PFSK-1 (cell line): ENCODE measurements around the gene ATN1.

ENCODE experiments used
- FOXP2 ChIP-seq: optimal IDR thresholded peaks from 2 replicates; pipeline ENCODE3; 2011; ENCODE audit warnings: borderline replicate concordance, control low read depth, inconsistent platforms; ENCODE audit not compliant: insufficient read depth; ENCODE audit errors: extremely low read length, extremely low read depth
- POLR2AphosphoS5 ChIP-seq: IDR thresholded peaks from 2 replicates; pipeline ENCODE4 v1.6.1; 2012; ENCODE audit warnings: low read depth, mild to moderate bottlenecking, control low read depth, low read length, moderate library complexity
- SIN3A ChIP-seq: IDR thresholded peaks from 2 replicates; pipeline ENCODE4 v1.6.1; 2012; ENCODE audit warnings: mild to moderate bottlenecking, low read length, moderate library complexity, borderline replicate concordance; ENCODE audit not compliant: insufficient read depth
- TAF1 ChIP-seq: IDR thresholded peaks from 2 replicates; pipeline ENCODE4 v1.6.1; 2012; ENCODE audit warnings: low read length, control low read depth, borderline replicate concordance; ENCODE audit not compliant: insufficient read depth
- TF ChIP-seq, protein P1 (sequence below), 2 experiments: IDR thresholded peaks; 2 replicates each; pipeline versions ENCODE4 v1.6.1 to v1.8.0; 2011 to 2012; ENCODE audit warnings: low read depth in 2 of 2, low read length in 2 of 2, control low read depth in 1 of 2, inconsistent platforms in 1 of 2, mild to moderate bottlenecking in 1 of 2, moderate library complexity in 1 of 2; ENCODE audit not compliant: insufficient read depth in 1 of 2

The ATN1 gene

DNA sequence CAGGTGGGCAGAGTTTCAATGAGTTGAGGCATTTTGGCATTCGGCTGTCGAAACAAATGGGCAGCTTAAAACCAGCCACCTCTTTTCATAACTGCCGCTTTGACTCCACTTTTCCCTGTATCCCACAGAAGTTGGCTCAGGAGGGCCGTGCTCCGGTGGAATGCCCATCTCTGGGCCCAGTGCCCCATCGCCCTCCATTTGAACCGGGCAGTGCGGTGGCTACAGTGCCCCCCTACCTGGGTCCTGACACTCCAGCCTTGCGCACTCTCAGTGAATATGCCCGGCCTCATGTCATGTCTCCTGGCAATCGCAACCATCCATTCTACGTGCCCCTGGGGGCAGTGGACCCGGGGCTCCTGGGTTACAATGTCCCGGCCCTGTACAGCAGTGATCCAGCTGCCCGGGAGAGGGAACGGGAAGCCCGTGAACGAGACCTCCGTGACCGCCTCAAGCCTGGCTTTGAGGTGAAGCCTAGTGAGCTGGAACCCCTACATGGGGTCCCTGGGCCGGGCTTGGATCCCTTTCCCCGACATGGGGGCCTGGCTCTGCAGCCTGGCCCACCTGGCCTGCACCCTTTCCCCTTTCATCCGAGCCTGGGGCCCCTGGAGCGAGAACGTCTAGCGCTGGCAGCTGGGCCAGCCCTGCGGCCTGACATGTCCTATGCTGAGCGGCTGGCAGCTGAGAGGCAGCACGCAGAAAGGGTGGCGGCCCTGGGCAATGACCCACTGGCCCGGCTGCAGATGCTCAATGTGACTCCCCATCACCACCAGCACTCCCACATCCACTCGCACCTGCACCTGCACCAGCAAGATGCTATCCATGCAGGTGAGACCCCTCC, 10.8 kb downstream of the ATN1 start:
- TF ChIP-seq, protein P1, sequence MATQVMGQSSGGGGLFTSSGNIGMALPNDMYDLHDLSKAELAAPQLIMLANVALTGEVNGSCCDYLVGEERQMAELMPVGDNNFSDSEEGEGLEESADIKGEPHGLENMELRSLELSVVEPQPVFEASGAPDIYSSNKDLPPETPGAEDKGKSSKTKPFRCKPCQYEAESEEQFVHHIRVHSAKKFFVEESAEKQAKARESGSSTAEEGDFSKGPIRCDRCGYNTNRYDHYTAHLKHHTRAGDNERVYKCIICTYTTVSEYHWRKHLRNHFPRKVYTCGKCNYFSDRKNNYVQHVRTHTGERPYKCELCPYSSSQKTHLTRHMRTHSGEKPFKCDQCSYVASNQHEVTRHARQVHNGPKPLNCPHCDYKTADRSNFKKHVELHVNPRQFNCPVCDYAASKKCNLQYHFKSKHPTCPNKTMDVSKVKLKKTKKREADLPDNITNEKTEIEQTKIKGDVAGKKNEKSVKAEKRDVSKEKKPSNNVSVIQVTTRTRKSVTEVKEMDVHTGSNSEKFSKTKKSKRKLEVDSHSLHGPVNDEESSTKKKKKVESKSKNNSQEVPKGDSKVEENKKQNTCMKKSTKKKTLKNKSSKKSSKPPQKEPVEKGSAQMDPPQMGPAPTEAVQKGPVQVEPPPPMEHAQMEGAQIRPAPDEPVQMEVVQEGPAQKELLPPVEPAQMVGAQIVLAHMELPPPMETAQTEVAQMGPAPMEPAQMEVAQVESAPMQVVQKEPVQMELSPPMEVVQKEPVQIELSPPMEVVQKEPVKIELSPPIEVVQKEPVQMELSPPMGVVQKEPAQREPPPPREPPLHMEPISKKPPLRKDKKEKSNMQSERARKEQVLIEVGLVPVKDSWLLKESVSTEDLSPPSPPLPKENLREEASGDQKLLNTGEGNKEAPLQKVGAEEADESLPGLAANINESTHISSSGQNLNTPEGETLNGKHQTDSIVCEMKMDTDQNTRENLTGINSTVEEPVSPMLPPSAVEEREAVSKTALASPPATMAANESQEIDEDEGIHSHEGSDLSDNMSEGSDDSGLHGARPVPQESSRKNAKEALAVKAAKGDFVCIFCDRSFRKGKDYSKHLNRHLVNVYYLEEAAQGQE (IDR thresholded peaks at IDR 0.05; ENCODE audit: insufficient read depth in 1 of 2, low read depth in 2 of 2, low read length in 2 of 2), result no peak
- TF ChIP-seq FOXP2 (no peak), SIN3A (no peak), POLR2AphosphoS5 (no peak; the same call in 1 of the 2 replicates), TAF1 (no peak)

DNA sequence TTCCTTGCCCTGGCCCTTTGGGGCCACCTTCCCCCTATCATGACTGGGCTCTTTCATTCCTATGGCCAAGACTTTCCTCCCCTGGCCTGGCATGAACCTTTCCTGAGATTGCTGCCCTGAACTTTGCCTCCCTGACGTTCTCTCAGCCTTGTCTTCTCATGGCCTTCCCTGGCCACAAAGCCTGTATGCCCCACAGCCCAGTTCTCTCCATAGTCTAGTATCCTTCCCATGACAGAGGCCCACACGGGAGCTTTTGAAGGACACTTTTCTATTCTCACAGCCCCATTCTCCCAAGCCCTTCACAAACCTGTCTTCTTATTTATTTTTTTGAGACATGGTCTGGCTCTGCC, 11.4 kb downstream of the ATN1 start:
- TF ChIP-seq TAF1 (no peak), FOXP2 (no peak), SIN3A (no peak), POLR2AphosphoS5 (no peak)
- TF ChIP-seq, protein P1 (IDR thresholded peaks at IDR 0.05; ENCODE audit: insufficient read depth in 1 of 2, low read depth in 2 of 2, low read length in 2 of 2), result no peak

DNA sequence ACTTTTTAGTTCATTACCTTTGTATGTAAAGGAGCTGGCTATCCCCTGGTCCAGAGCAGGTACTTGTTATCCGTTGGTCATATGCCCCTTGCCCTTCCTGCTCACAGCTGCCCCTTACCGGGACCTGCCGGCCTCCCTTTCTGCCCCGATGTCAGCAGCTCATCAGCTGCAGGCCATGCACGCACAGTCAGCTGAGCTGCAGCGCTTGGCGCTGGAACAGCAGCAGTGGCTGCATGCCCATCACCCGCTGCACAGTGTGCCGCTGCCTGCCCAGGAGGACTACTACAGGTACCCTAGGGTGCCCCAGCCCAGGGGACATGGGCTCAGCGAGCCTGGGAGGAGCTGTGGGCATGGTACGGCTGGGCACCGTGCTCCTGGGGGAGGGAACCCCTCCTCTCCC, 13.5 kb downstream of the ATN1 start:
- TF ChIP-seq FOXP2, result no peak
- TF ChIP-seq SIN3A, result no peak
- TF ChIP-seq, protein P1 (IDR thresholded peaks at IDR 0.05; ENCODE audit: insufficient read depth in 1 of 2, low read depth in 2 of 2, low read length in 2 of 2), result no peak
- TF ChIP-seq TAF1, result no peak
- no peak for TF ChIP-seq POLR2AphosphoS5

DNA sequence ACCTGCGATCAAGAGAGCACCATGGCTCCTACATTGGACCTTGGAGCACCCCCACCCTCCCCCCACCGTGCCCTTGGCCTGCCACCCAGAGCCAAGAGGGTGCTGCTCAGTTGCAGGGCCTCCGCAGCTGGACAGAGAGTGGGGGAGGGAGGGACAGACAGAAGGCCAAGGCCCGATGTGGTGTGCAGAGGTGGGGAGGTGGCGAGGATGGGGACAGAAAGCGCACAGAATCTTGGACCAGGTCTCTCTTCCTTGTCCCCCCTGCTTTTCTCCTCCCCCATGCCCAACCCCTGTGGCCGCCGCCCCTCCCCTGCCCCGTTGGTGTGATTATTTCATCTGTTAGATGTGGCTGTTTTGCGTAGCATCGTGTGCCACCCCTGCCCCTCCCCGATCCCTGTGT, 14.0 kb downstream of the ATN1 start:
- TF ChIP-seq TAF1 (no peak), POLR2AphosphoS5 (no peak), SIN3A (no peak), FOXP2 (no peak)
- TF ChIP-seq, protein P1 (IDR thresholded peaks at IDR 0.05; ENCODE audit: insufficient read depth in 1 of 2, low read depth in 2 of 2, low read length in 2 of 2), result no peak
